ENCODE data around the gene ARHGEF7.

The ARHGEF7 gene

DNA sequence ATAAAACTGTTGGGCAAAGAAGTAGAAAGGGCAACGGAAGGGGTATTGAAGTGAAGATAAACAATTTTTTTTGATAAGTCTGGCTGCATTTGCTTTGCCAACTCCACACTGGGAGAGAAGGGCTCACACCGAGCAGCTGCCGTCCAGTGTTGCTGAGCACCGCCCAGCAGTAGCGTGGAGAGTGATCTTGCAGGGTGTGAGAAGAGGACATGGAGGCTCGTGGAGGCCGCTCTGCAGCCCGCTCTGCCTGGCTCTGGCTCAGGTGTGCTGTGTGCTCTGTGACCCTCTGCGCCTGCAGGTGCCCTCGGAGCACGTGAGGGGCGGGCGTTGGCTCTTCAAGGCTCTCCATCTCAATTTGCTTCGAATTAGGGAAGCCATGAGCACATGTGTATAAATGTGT, 169.5 kb downstream of the ARHGEF7 start:
- Mint-ChIP-seq H3K27me3 (no peaks in the 10 kb centered on the region), H3K4me1 (no peaks in the 10 kb centered on the region), H3K36me3 (peaks cover 56% of the 10 kb centered on the region), H3K9me3 (no peaks in the 10 kb centered on the region), H3K27ac (no peak overlapping the region), H3K4me3 (no peak overlapping the region)
- no peak for DNase-seq
- CTCF ChIA-PET, result no interaction called here

DNA sequence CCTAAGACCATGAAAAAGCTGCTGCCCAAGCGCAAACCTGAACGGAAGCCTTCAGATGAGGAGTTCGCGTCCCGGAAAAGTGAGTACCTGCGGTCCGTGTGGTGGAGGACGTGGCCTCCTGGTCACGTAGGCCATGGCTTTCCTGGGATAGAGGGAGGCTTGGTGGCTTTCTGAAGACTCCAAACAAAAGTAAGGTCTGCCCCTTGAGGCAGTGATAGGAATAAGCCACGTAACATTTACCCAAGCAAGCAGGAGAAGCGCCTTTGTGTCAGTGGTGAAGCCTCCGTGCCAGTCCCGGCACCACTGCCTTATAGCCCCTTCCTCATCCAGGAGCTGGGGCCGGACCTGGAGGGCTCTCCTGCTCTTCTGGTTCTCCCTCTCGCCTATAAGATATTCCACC, 171.1 kb downstream of the ARHGEF7 start:
- H3K27me3 Mint-ChIP-seq, result no peaks in the 10 kb centered on the region
- no peaks in the 10 kb centered on the region for H3K9me3 Mint-ChIP-seq
- H3K4me3 Mint-ChIP-seq, result no peak overlapping the region
- no peaks in the 10 kb centered on the region for H3K4me1 Mint-ChIP-seq
- H3K27ac Mint-ChIP-seq, result no peak overlapping the region
- CTCF ChIA-PET, result interaction anchor here (0.7 kb wide), 1 partner anchor 50 kb away, joined by 4 read pairs; no protein-coding TSS in a partner anchor
- peaks cover 50% of the 10 kb centered on the region for H3K36me3 Mint-ChIP-seq
- no peak for DNase-seq

DNA sequence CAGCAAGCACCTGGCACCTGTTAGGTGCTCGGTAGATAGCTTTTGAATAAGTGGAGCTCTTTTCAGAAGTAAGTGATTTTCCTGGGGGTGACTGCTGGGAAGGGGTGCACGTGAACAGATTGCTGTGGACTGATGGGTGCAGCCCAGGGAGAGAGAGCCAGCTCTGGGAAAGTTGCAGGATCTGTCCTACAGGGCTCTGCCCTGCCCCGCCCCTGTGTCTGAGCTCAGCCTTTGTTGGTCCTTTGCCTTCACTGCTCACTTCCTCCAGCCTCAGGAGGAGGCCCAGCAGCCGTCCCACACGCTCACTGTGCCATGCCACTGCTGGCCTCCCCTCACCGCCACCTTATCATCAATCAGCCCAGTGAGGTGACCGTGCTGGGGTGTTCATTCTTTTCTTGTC, 171.6 kb downstream of the ARHGEF7 start:
- H3K4me1 Mint-ChIP-seq, result no peaks in the 10 kb centered on the region
- peaks cover 47% of the 10 kb centered on the region for H3K36me3 Mint-ChIP-seq
- CTCF ChIA-PET, result no interaction called here
- H3K4me3 Mint-ChIP-seq, result no peak overlapping the region
- DNase-seq, result no peak
- H3K9me3 Mint-ChIP-seq, result no peaks in the 10 kb centered on the region
- no peaks in the 10 kb centered on the region for H3K27me3 Mint-ChIP-seq
- H3K27ac Mint-ChIP-seq, result peak overlapping the region; percentile 42

DNA sequence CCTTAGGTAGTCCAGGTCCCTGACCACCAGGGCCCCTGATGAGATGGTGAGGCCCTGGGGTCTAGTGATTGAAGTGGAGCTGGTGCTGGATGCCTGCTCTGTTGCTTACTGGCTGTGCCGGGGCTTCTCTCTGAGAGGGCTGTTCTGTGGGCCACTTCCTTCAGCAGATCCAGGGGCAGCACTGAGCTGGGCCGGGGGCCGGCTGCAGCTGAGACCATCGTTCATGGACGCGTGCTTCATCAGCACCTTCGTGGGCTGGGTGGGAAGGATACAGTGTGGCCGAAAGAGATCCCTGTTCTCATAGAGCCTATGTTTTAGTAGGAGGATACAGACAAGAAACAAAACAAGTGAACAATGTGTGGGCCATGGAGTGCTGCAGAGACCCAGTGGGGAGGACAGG, 172.1 kb downstream of the ARHGEF7 start:
- Mint-ChIP-seq H3K27ac (no peak overlapping the region), H3K4me1 (no peaks in the 10 kb centered on the region), H3K9me3 (no peaks in the 10 kb centered on the region), H3K27me3 (no peaks in the 10 kb centered on the region), H3K4me3 (no peak overlapping the region), H3K36me3 (peaks cover 51% of the 10 kb centered on the region)
- no peak for DNase-seq
- CTCF ChIA-PET, result no interaction called here

DNA sequence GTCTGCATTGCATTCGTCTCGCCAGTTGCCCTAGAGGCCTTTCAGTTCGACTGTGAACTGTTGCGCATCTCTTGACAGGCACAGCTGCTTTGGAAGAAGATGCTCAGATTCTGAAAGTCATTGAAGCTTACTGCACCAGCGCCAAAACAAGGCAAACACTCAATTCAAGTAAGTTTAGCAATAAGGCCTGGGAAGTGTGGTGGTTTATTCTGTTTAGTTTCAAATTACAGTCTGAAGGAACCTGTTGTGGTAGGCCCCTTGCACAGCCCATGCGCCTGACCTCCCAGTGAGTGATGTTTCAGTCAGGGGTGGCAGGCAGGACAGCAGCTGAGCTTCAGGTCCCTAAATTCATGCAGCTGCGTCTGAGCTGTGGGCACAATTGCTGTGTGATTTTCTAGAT, 173.2 kb downstream of the ARHGEF7 start:
- H3K4me3 Mint-ChIP-seq, result no peak overlapping the region
- no peak overlapping the region for H3K27ac Mint-ChIP-seq
- H3K4me1 Mint-ChIP-seq, result no peaks in the 10 kb centered on the region
- H3K36me3 Mint-ChIP-seq, result peaks cover 50% of the 10 kb centered on the region
- CTCF ChIA-PET, result no interaction called here
- H3K9me3 Mint-ChIP-seq, result no peaks in the 10 kb centered on the region
- DNase-seq, result no peak
- no peaks in the 10 kb centered on the region for H3K27me3 Mint-ChIP-seq

DNA sequence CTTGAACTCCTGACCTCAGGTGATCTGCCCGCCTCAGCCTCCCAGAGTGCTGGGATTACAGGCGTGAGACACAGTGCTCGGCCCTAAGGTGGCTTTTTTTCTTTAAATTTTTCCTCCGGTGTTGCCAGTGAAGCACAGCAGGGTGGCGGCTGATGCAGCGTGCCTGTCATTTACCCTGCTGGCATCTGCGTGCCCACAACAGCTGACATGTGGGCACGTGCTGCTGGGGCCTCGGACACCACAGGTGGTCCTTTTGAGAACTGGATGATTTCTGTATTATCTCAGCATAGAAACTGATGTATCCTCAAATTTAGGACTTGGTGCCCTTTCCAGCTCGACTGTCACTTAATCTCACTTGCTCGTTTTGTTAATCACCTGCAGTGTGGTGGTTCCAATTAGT, 174.1 kb downstream of the ARHGEF7 start:
- no peaks in the 10 kb centered on the region for H3K4me1 Mint-ChIP-seq
- DNase-seq, result no peak
- no peak overlapping the region for H3K27ac Mint-ChIP-seq
- H3K36me3 Mint-ChIP-seq, result peaks cover 48% of the 10 kb centered on the region
- CTCF ChIA-PET, result no interaction called here
- no peaks in the 10 kb centered on the region for H3K9me3 Mint-ChIP-seq
- no peak overlapping the region for H3K4me3 Mint-ChIP-seq
- no peaks in the 10 kb centered on the region for H3K27me3 Mint-ChIP-seq

DNA sequence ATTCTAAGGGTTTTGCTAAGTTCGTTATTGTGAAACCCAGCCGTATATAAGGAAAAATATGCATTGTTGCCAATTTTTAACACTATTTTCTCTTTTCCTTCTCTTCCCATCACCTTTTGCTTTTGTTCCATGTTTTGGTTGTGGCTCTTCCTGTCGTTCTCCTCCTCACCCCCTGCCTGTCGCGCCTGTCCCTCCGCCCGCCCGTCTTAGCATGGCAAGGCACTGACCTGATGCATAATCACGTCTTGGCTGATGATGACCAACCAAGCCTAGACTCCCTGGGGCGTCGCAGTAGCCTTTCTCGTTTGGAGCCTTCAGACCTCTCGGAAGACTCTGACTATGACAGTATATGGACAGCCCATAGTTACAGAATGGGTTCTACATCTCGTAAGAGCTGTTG, 176.8 kb downstream of the ARHGEF7 start:
- peaks cover 45% of the 10 kb centered on the region for H3K36me3 Mint-ChIP-seq
- H3K4me3 Mint-ChIP-seq, result no peak overlapping the region
- no peak for DNase-seq
- CTCF ChIA-PET, result no interaction called here
- peaks cover 4% of the 10 kb centered on the region for H3K4me1 Mint-ChIP-seq
- H3K27me3 Mint-ChIP-seq, result no peaks in the 10 kb centered on the region
- no peaks in the 10 kb centered on the region for H3K9me3 Mint-ChIP-seq
- peak overlapping the region; percentile 42 for H3K27ac Mint-ChIP-seq

DNA sequence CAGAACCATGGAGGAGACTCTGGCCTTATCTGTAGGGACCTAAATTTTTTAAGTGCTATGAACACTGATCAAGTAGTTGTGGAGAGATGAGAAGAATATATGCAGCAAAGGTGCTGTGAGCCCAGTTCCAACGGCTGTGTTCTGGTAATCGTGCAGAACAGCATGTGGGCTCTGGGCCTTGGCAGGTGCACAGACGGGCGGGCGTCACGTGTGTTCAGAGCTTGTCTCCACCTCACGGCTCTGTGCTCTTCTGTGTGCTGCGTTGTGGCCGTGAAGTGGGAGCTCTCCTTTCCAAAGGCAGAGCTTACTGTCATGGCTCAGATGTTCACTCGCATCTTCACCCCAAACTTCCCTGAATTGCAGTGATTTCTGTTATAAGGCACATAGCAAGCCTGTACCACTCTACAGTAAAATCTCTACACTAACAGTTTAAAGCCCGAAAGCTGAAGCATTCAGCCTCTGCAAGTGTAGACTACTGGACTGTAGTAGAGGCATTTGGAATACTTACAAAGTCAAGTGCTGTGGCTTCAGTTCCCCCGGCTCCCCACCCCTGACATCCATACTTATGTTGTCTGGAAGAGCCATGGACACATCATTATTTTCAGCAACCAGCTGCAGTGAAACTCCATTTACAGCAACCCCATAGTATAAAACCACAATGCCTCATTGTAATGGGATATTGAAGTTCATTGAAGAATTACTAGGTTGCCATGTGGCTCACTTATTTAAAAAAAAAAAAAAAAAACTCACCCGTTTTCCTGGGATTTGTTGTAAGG, 177.8 kb downstream of the ARHGEF7 start:
- Mint-ChIP-seq H3K9me3 (no peaks in the 10 kb centered on the region), H3K27ac (no peak overlapping the region), H3K27me3 (no peaks in the 10 kb centered on the region), H3K36me3 (peaks cover 43% of the 10 kb centered on the region), H3K4me1 (peaks cover 4% of the 10 kb centered on the region), H3K4me3 (no peak overlapping the region)
- CTCF ChIA-PET, result no interaction called here
- no peak for DNase-seq

DNA sequence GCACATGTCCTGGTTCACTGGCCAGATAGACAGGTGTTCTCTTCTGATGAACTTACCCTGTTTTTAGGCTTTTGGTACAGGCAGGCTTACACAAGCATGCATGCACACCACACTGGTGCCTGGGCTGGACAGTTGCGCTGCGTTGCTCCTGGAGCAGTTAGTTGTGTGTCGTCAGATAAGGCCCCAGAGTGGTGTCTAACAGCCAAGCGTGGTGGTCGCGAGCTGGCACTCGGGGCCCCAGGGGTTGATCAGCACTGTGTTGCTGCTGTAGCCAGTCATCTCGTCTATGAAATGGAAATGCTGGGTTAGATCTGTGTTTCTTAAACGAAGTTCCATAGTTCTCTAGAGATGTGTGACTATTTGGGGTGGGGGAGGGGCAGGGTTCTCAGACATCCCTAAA, 180.8 kb downstream of the ARHGEF7 start:
- no peaks in the 10 kb centered on the region for H3K27me3 Mint-ChIP-seq
- DNase-seq, result no peak
- H3K4me3 Mint-ChIP-seq, result no peak overlapping the region
- peaks cover 4% of the 10 kb centered on the region for H3K4me1 Mint-ChIP-seq
- H3K27ac Mint-ChIP-seq, result no peak overlapping the region
- no peaks in the 10 kb centered on the region for H3K9me3 Mint-ChIP-seq
- H3K36me3 Mint-ChIP-seq, result peaks cover 43% of the 10 kb centered on the region
- CTCF ChIA-PET, result no interaction called here

DNA sequence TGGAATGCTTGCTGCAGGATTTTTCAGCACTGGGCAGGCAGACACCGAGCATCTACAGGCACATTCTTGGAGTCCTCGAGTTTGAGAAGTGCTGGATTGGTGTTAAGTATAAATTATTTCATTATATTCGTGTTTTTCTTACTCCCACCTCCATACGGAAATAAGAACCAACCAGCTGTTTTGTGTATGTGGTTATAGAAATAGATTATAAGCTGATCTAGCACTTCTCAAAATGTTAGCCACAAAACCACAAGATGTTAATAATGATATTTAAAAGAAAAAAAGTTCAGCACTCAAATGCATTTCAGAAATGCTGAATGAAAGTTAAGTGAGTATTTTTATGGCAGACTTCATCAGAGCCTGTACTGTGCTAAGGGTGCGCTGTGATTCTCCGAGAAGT, 181.3 kb downstream of the ARHGEF7 start:
- Mint-ChIP-seq H3K36me3 (peaks cover 44% of the 10 kb centered on the region), H3K4me3 (no peak overlapping the region), H3K4me1 (peaks cover 4% of the 10 kb centered on the region), H3K9me3 (no peaks in the 10 kb centered on the region), H3K27me3 (no peaks in the 10 kb centered on the region), H3K27ac (no peak overlapping the region)
- no peak for DNase-seq
- CTCF ChIA-PET, result no interaction called here

DNA sequence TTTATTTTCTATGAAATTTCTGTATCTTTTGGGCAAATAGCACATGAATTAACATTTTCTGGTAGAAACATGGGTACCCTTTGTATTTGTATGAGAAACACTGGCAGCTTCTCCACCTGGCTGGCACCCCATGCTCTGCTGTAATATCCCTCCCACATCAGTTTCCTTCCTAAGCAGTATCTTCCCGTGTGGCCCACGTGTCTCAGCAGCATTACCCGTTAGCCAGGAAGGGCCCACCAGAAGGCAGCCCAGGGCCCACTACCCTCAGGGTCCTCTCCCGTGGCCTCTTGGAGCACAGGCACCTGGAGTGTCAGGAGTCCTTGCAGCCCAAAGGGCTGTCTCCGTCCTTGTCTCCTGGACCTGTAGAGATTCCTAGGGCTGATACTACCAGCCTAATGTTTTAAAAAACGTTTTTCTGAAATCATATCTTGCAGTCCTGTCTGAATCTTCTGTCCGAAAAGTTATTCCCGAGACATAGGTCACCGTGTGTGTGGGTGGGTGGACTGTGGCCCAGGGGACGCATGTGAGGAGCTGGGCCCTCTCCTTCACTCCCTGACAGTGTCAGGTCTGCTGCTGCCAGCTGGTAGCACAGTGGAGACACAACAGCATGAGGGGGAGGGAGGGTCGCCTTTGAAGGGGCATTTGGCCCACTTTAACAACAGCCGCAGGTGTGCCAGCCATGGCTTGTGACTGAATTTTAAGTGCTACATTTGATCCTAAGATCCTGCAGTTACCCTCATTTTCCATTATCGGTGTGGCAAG, 183.3 kb downstream of the ARHGEF7 start:
- no peaks in the 10 kb centered on the region for H3K9me3 Mint-ChIP-seq
- DNase-seq, result no peak
- peaks cover 47% of the 10 kb centered on the region for H3K36me3 Mint-ChIP-seq
- no peak overlapping the region for H3K27ac Mint-ChIP-seq
- no peaks in the 10 kb centered on the region for H3K27me3 Mint-ChIP-seq
- CTCF ChIA-PET, result no interaction called here
- H3K4me3 Mint-ChIP-seq, result no peak overlapping the region
- H3K4me1 Mint-ChIP-seq, result peaks cover 5% of the 10 kb centered on the region

DNA sequence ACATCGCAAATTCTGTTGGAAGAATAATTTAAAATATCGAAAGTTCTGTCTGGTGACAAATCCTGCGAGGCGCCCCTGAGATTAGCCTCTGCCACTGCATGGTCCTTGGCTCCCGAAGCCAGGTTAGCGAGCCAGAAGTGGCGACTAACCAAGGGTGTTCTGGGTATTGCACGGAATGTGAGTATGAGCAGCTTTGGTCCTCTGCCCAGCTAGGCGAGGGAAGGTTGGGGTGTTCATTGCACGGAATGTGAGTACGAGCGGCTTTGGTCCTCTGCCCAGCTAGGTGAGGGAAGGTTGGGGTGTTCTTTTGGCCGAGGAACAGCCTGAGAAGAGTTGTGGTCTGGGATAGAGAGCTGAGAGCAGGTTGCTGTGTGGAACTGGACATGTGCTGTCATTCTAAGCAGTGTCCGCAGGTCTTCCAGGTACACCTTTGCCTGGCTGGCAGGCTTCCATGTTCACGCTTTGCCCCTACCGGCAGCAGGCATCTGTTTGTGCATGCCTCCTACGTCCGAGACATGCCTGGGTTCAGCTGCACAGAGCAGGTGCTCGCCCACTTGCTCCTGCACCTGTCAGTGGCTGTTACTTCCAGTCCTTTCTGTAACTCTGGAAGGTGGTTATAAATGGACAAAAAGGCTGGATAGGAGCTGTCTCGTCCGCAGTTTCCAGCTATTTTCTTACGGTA, 187.1 kb downstream of the ARHGEF7 start:
- Mint-ChIP-seq H3K27me3 (no peaks in the 10 kb centered on the region), H3K4me1 (peaks cover 7% of the 10 kb centered on the region), H3K36me3 (peaks cover 65% of the 10 kb centered on the region), H3K9me3 (no peaks in the 10 kb centered on the region), H3K4me3 (no peak overlapping the region), H3K27ac (no peak overlapping the region)
- CTCF ChIA-PET, result interaction anchor here (0.5 to 1.5 kb wide), 3 partner anchors 8 to 1539 kb away, joined by 3 to 5 read pairs (median 4); no protein-coding TSS in a partner anchor
- DNase-seq, result no peak

DNA sequence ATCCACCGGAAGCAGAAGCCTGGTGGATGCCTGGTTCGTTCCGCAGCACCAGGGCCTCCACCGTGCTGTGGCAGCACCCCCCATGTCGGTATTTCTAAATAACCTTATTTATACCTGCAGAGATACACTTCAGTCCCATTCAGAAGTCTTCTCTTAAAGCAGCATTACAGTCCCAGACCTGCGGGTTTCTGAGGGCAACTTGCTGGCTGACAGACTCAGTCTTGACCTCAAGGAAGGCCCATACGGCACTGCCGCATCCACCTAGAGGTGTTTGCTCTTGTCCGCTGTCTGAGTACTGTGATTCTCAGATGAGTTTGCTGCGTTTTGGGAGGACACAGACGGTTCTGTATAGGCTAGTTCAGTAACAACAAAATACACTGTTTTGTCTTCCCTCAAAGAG, 188.4 kb downstream of the ARHGEF7 start:
- H3K36me3 Mint-ChIP-seq, result peaks cover 65% of the 10 kb centered on the region
- no peak overlapping the region for H3K27ac Mint-ChIP-seq
- no peaks in the 10 kb centered on the region for H3K27me3 Mint-ChIP-seq
- no peak for DNase-seq
- no peaks in the 10 kb centered on the region for H3K9me3 Mint-ChIP-seq
- CTCF ChIA-PET, result interaction anchor here (1.5 kb wide), 1 partner anchor 10 kb away, joined by 5 read pairs; no protein-coding TSS in a partner anchor
- H3K4me3 Mint-ChIP-seq, result no peak overlapping the region
- peaks cover 7% of the 10 kb centered on the region for H3K4me1 Mint-ChIP-seq

DNA sequence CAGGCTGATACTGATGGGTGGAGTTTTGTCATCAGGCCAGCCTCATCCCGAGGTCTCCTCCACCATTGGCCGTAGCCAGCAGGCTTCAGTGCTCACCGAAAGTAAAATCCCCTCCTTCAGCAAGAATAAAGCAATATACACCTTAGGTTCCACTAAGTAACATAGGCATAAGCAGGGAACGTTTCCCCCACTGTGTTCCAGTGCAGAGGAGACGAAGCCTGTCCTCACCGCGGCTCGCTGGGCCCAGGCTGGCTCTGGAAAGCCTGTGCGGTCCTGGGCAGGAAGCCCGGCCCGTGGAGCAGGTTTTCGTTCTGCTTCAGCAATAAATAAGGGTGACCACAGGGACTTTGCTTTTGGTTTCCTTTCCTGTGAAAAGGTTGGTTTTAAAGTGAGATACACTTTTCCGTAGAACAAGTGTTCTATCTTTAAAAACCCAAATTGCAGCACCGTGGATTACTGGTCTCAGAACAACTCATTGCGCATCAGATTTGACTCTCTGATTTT, 189.0 kb downstream of the ARHGEF7 start:
- DNase-seq, result no peak
- peaks cover 7% of the 10 kb centered on the region for H3K4me1 Mint-ChIP-seq
- peaks cover 67% of the 10 kb centered on the region for H3K36me3 Mint-ChIP-seq
- H3K9me3 Mint-ChIP-seq, result no peaks in the 10 kb centered on the region
- peak overlapping the region; percentile 69 for H3K27ac Mint-ChIP-seq
- no peak overlapping the region for H3K4me3 Mint-ChIP-seq
- CTCF ChIA-PET, result interaction anchor here (1.5 kb wide), 1 partner anchor 10 kb away, joined by 5 read pairs; no protein-coding TSS in a partner anchor
- no peaks in the 10 kb centered on the region for H3K27me3 Mint-ChIP-seq
